Muscle layer of duodenum (tissue), 2 donors: ENCODE data around the gene SAP30L.
A peak's percentile ranks its signal among the peaks of the same experiment; 100 is the strongest.

Experiments
- H3K27ac ChIP-seq: one replicate; pipeline ENCODE4 v1.7.0; 2013; ENCODE audit warnings: mild to moderate bottlenecking, low read length
- H3K27me3 ChIP-seq: one replicate; pipeline ENCODE4 v1.7.0; 2013; ENCODE audit warnings: low read depth, mild to moderate bottlenecking, control low read depth, low read length
- H3K36me3 ChIP-seq, 2 donors: one replicate each; pipeline ENCODE4 v1.7.0; 2013; ENCODE audit warnings: low read length in 2 of 2, control low read depth in 1 of 2, mild to moderate bottlenecking in 1 of 2; ENCODE audit not compliant: insufficient read depth in 2 of 2, control insufficient read depth in 1 of 2
- H3K4me1 ChIP-seq, 2 donors: one replicate each; pipeline ENCODE4 v1.7.0; 2013; ENCODE audit warnings: low read length in 2 of 2, mild to moderate bottlenecking in 2 of 2, control low read depth in 1 of 2, moderate library complexity in 1 of 2; ENCODE audit not compliant: insufficient read depth in 2 of 2, control insufficient read depth in 1 of 2
- H3K4me3 ChIP-seq, 2 donors: one replicate each; pipeline ENCODE4 v1.7.0; 2013; ENCODE audit warnings: low read length in 2 of 2, low read depth in 1 of 2, mild to moderate bottlenecking in 1 of 2
- H3K9me3 ChIP-seq, 2 donors: one replicate each; pipeline ENCODE4 v1.7.0; 2013; ENCODE audit warnings: low read length in 2 of 2, control low read depth in 1 of 2, mild to moderate bottlenecking in 1 of 2; ENCODE audit not compliant: control insufficient read depth in 1 of 2
- donor health status: healthy.

Gene SAP30L

GRCh38 chr5:154466147-154466546, 20.4 kb downstream of the SAP30L start:
- Histone ChIP-seq H3K4me3 (no peak overlapping the region), H3K27ac (no peak overlapping the region), H3K27me3 (no peaks in the 10 kb centered on the region), H3K36me3 (no peaks in the 10 kb centered on the region), H3K9me3 (no peaks in the 10 kb centered on the region), H3K4me1 (peaks cover 0 to 8% of the 10 kb centered on the region in 2 donors)

GRCh38 chr5:154466671-154467070, 20.9 kb downstream of the SAP30L start:
- H3K9me3 ChIP-seq, result no peaks in the 10 kb centered on the region
- peaks cover 0 to 12% of the 10 kb centered on the region in 2 donors for H3K4me1 ChIP-seq
- no peak overlapping the region for H3K4me3 ChIP-seq
- peaks cover under 1% of the 10 kb centered on the region for H3K27me3 ChIP-seq
- no peaks in the 10 kb centered on the region for H3K36me3 ChIP-seq
- H3K27ac ChIP-seq, result no peak overlapping the region

- no peaks in the 10 kb centered on the region for H3K36me3 ChIP-seq
- H3K4me3 ChIP-seq, result no peak overlapping the region
- peaks cover 0 to 12% of the 10 kb centered on the region in 2 donors for H3K4me1 ChIP-seq
- H3K27ac ChIP-seq, result no peak overlapping the region
- H3K9me3 ChIP-seq, result no peaks in the 10 kb centered on the region
- peaks cover 11% of the 10 kb centered on the region for H3K27me3 ChIP-seq
Observed at GRCh38 chr5:154467655-154468354, 22.0 kb downstream of the SAP30L start.

- no peaks in the 10 kb centered on the region for H3K36me3 ChIP-seq
- H3K4me3 ChIP-seq, result no peak overlapping the region
- peaks cover 0 to 25% of the 10 kb centered on the region in 2 donors for H3K4me1 ChIP-seq
- no peak overlapping the region for H3K27ac ChIP-seq
- H3K9me3 ChIP-seq, result no peaks in the 10 kb centered on the region
- peaks cover 34% of the 10 kb centered on the region for H3K27me3 ChIP-seq
Observed at GRCh38 chr5:154470137-154470536, 24.3 kb downstream of the SAP30L start.

- H3K27me3 ChIP-seq, result peaks cover 45% of the 10 kb centered on the region
- peak overlapping the region in 1 of 2 donors; percentile 44 for H3K4me3 ChIP-seq
- H3K36me3 ChIP-seq, result no peaks in the 10 kb centered on the region
- H3K9me3 ChIP-seq, result no peaks in the 10 kb centered on the region
- peak overlapping the region; percentile 12 for H3K27ac ChIP-seq
- peaks cover 0 to 35% of the 10 kb centered on the region in 2 donors for H3K4me1 ChIP-seq
Observed at GRCh38 chr5:154470947-154471870, 25.4 kb downstream of the SAP30L start.

GRCh38 chr5:154472871-154473580, 27.2 kb downstream of the SAP30L start:
- peaks cover 3 to 46% of the 10 kb centered on the region in 2 donors for H3K4me1 ChIP-seq
- no peaks in the 10 kb centered on the region for H3K9me3 ChIP-seq
- H3K4me3 ChIP-seq, result peak overlapping the region; percentile 5 to 77
- peaks cover 61% of the 10 kb centered on the region for H3K27me3 ChIP-seq
- peak overlapping the region; percentile 73 for H3K27ac ChIP-seq
- no peaks in the 10 kb centered on the region for H3K36me3 ChIP-seq

GRCh38 chr5:154473581-154474283, 27.9 kb downstream of the SAP30L start:
- peaks cover 68% of the 10 kb centered on the region for H3K27me3 ChIP-seq
- peaks cover 3 to 53% of the 10 kb centered on the region in 2 donors for H3K4me1 ChIP-seq
- no peaks in the 10 kb centered on the region for H3K9me3 ChIP-seq
- H3K36me3 ChIP-seq, result no peaks in the 10 kb centered on the region
- H3K27ac ChIP-seq, result peak overlapping the region; percentile 73
- peak overlapping the region; percentile 23 to 77 for H3K4me3 ChIP-seq

GRCh38 chr5:154474396-154475334, 28.9 kb downstream of the SAP30L start:
- Histone ChIP-seq H3K4me3 (peak overlapping the region in 1 of 2 donors; percentile 77), H3K4me1 (peaks cover 6 to 60% of the 10 kb centered on the region in 2 donors), H3K9me3 (no peaks in the 10 kb centered on the region), H3K36me3 (no peaks in the 10 kb centered on the region), H3K27me3 (peaks cover 78% of the 10 kb centered on the region), H3K27ac (peak overlapping the region; percentile 3)

GRCh38 chr5:154475591-154476353, 30.0 kb downstream of the SAP30L start:
- Histone ChIP-seq H3K27me3 (peaks cover 89% of the 10 kb centered on the region), H3K4me1 (peaks cover 6 to 56% of the 10 kb centered on the region in 2 donors), H3K4me3 (peak overlapping the region; percentile 30 to 77), H3K36me3 (no peaks in the 10 kb centered on the region), H3K27ac (no peak overlapping the region), H3K9me3 (no peaks in the 10 kb centered on the region)
